ENCODE results near the gene ENPP4.

The ENPP4 gene

GRCh38 chr6:46175976-46176375, 46.2 kb downstream of the ENPP4 start:
- H3K27me3 ChIP-seq (ENCODE audit: insufficient read depth, insufficient read length): no peaks in the 10 kb centered on the region
- H3K4me1 ChIP-seq (ENCODE audit: insufficient read depth, insufficient read length): no peaks in the 10 kb centered on the region
- no peak overlapping the region for H3K9ac ChIP-seq (ENCODE audit: insufficient read length, low read depth)
- no peaks in the 10 kb centered on the region for H3K36me3 ChIP-seq (ENCODE audit: insufficient read depth, insufficient read length, low read length)
- no peak for TF ChIP-seq ZNF274 (IDR thresholded peaks at IDR 0.05; ENCODE audit: low read depth, low read length)
- TF ChIP-seq SUZ12 (IDR thresholded peaks at IDR 0.05; ENCODE audit: extremely low read depth, insufficient read depth, insufficient read length): no peak
- no peak for TF ChIP-seq YY1 (IDR thresholded peaks at IDR 0.05; ENCODE audit: insufficient read depth, insufficient read length)
- H3K9me3 ChIP-seq (ENCODE audit: insufficient read depth, low read length): no peaks in the 10 kb centered on the region
- DNase-seq (ENCODE audit: low read depth, low spot score): no peak
- H3K4me3 ChIP-seq (ENCODE audit: insufficient read length, low read depth): no peak overlapping the region

DNA sequence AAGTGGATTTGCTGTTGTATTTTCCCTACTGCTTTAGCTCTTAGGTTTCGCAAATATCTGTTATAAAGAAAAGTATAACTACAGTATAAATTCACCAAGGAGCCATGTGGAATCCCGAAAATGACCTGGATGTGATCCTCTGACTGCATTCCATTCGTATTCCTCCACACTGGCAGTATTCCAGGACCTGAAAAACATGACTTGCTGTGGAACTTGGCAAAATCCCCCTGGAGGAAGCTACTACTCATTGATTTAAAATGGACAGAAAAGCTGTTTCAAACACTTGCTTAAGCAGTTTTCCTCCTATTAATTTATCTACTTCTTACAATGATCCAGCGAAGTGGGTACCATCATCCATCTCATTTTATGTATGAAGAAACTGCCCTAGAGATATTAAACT, 54.3 kb downstream of the ENPP4 start:
- TF ChIP-seq YY1 (IDR thresholded peaks at IDR 0.05; ENCODE audit: insufficient read depth, insufficient read length) (no peak), SUZ12 (IDR thresholded peaks at IDR 0.05; ENCODE audit: extremely low read depth, insufficient read depth, insufficient read length) (no peak), ZNF274 (IDR thresholded peaks at IDR 0.05; ENCODE audit: low read depth, low read length) (no peak)
- Histone ChIP-seq H3K9me3 (ENCODE audit: insufficient read depth, low read length) (no peaks in the 10 kb centered on the region), H3K4me3 (ENCODE audit: insufficient read length, low read depth) (no peak overlapping the region), H3K4me1 (ENCODE audit: insufficient read depth, insufficient read length) (no peaks in the 10 kb centered on the region), H3K36me3 (ENCODE audit: insufficient read depth, insufficient read length, low read length) (no peaks in the 10 kb centered on the region), H3K9ac (ENCODE audit: insufficient read length, low read depth) (no peak overlapping the region), H3K27me3 (ENCODE audit: insufficient read depth, insufficient read length) (no peaks in the 10 kb centered on the region)
- DNase-seq (ENCODE audit: low read depth, low spot score): no peak

DNA sequence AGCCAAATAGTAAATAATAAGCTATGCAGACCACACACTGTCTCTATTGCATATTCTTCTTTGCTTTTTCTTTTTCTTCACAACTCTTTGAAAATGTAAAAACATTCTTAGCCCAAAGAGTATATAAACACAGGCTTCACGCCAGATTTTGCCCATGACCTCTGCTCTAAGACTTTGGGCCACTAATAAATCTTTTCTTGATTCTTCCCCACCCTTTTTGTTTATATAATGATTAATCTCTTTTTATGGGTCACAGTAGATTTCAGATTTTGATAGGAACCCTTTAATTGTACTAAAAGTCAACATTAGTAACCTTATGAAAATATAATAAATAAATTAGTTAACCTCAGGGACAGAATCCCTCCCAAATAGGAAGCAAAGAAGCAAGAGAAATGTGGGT, 56.8 kb downstream of the ENPP4 start:
- Histone ChIP-seq H3K4me1 (ENCODE audit: insufficient read depth, insufficient read length) (no peaks in the 10 kb centered on the region), H3K9ac (ENCODE audit: insufficient read length, low read depth) (no peak overlapping the region), H3K9me3 (ENCODE audit: insufficient read depth, low read length) (no peaks in the 10 kb centered on the region), H3K4me3 (ENCODE audit: insufficient read length, low read depth) (no peak overlapping the region), H3K27me3 (ENCODE audit: insufficient read depth, insufficient read length) (no peaks in the 10 kb centered on the region), H3K36me3 (ENCODE audit: insufficient read depth, insufficient read length, low read length) (no peaks in the 10 kb centered on the region)
- TF ChIP-seq SUZ12 (IDR thresholded peaks at IDR 0.05; ENCODE audit: extremely low read depth, insufficient read depth, insufficient read length) (no peak), ZNF274 (IDR thresholded peaks at IDR 0.05; ENCODE audit: low read depth, low read length) (no peak), YY1 (IDR thresholded peaks at IDR 0.05; ENCODE audit: insufficient read depth, insufficient read length) (no peak)
- no peak for DNase-seq (ENCODE audit: low read depth, low spot score)

- Histone ChIP-seq H3K27me3 (ENCODE audit: insufficient read depth, insufficient read length) (no peaks in the 10 kb centered on the region), H3K4me1 (ENCODE audit: insufficient read depth, insufficient read length) (no peaks in the 10 kb centered on the region), H3K9ac (ENCODE audit: insufficient read length, low read depth) (no peak overlapping the region), H3K9me3 (ENCODE audit: insufficient read depth, low read length) (no peaks in the 10 kb centered on the region), H3K36me3 (ENCODE audit: insufficient read depth, insufficient read length, low read length) (no peaks in the 10 kb centered on the region), H3K4me3 (ENCODE audit: insufficient read length, low read depth) (no peak overlapping the region)
- TF ChIP-seq SUZ12 (IDR thresholded peaks at IDR 0.05; ENCODE audit: extremely low read depth, insufficient read depth, insufficient read length) (no peak), ZNF274 (IDR thresholded peaks at IDR 0.05; ENCODE audit: low read depth, low read length) (no peak), YY1 (IDR thresholded peaks at IDR 0.05; ENCODE audit: insufficient read depth, insufficient read length) (no peak)
- DNase-seq (ENCODE audit: low read depth, low spot score): no peak
Measured at GRCh38 chr6:46189726-46190125, 59.9 kb downstream of the ENPP4 start.

GRCh38 chr6:46190889-46191288, 61.1 kb downstream of the ENPP4 start:
- Histone ChIP-seq H3K4me3 (ENCODE audit: insufficient read length, low read depth) (no peak overlapping the region), H3K9ac (ENCODE audit: insufficient read length, low read depth) (no peak overlapping the region), H3K36me3 (ENCODE audit: insufficient read depth, insufficient read length, low read length) (no peaks in the 10 kb centered on the region), H3K4me1 (ENCODE audit: insufficient read depth, insufficient read length) (no peaks in the 10 kb centered on the region), H3K27me3 (ENCODE audit: insufficient read depth, insufficient read length) (no peaks in the 10 kb centered on the region), H3K9me3 (ENCODE audit: insufficient read depth, low read length) (no peaks in the 10 kb centered on the region)
- TF ChIP-seq YY1 (IDR thresholded peaks at IDR 0.05; ENCODE audit: insufficient read depth, insufficient read length) (no peak), ZNF274 (IDR thresholded peaks at IDR 0.05; ENCODE audit: low read depth, low read length) (no peak), SUZ12 (IDR thresholded peaks at IDR 0.05; ENCODE audit: extremely low read depth, insufficient read depth, insufficient read length) (no peak)
- DNase-seq (ENCODE audit: low read depth, low spot score): no peak

- TF ChIP-seq SUZ12 (IDR thresholded peaks at IDR 0.05; ENCODE audit: extremely low read depth, insufficient read depth, insufficient read length) (no peak), YY1 (IDR thresholded peaks at IDR 0.05; ENCODE audit: insufficient read depth, insufficient read length) (no peak), ZNF274 (IDR thresholded peaks at IDR 0.05; ENCODE audit: low read depth, low read length) (no peak)
- Histone ChIP-seq H3K27me3 (ENCODE audit: insufficient read depth, insufficient read length) (no peaks in the 10 kb centered on the region), H3K36me3 (ENCODE audit: insufficient read depth, insufficient read length, low read length) (no peaks in the 10 kb centered on the region), H3K4me3 (ENCODE audit: insufficient read length, low read depth) (no peak overlapping the region), H3K9ac (ENCODE audit: insufficient read length, low read depth) (no peak overlapping the region), H3K4me1 (ENCODE audit: insufficient read depth, insufficient read length) (no peaks in the 10 kb centered on the region), H3K9me3 (ENCODE audit: insufficient read depth, low read length) (no peaks in the 10 kb centered on the region)
- no peak for DNase-seq (ENCODE audit: low read depth, low spot score)
Measured at GRCh38 chr6:46191961-46192360, 62.2 kb downstream of the ENPP4 start.

All from NT2/D1 (cell line).